ENCODE results near the gene ADRB2.
"Not testable (repeated sequence)": the region's sequence is repeated elsewhere in the genome, so short reads cannot be mapped to it uniquely, and the experiment has no call there.

ADRB2 gene

GRCh38 chr5:148877436-148877835 lies 51.0 kb downstream of the ADRB2 start:
- not testable (repeated sequence) for ATAC-seq, DNase-seq, H3K27ac Mint-ChIP-seq, H3K27me3 Mint-ChIP-seq, H3K4me3 Mint-ChIP-seq, H3K4me1 Mint-ChIP-seq, H3K9me3 Mint-ChIP-seq

Data from stimulated activated naive CD8-positive, alpha-beta T cell treated with anti-CD3 and anti-CD28 coated beads, Interleukin-15, amount 100 ng/mL, for 72 hours (primary cell).